ENCODE measurements around the gene KRTAP5-2.

The KRTAP5-2 gene

GRCh38 chr11:1566381-1567051 is 31.6 kb downstream of the KRTAP5-2 start:
- no peak for DNase-seq

- DNase-seq, result no peak
These were observed 32.2 kb downstream of the KRTAP5-2 start for GRCh38 chr11:1565904-1566247.

GRCh38 chr11:1565173-1565903 is 32.8 kb downstream of the KRTAP5-2 start:
- DNase-seq, result no peak

GRCh38 chr11:1564535-1565172 is 33.4 kb downstream of the KRTAP5-2 start:
- peak; percentile 93 for DNase-seq

GRCh38 chr11:1563697-1564534 is 34.2 kb downstream of the KRTAP5-2 start:
- DNase-seq, result no peak

GRCh38 chr11:1563149-1563638 is 34.9 kb downstream of the KRTAP5-2 start:
- DNase-seq, result no peak

- no peak for DNase-seq
These were observed 35.5 kb downstream of the KRTAP5-2 start for GRCh38 chr11:1562469-1563148.

- no peak for DNase-seq
These were observed 36.1 kb downstream of the KRTAP5-2 start for GRCh38 chr11:1561955-1562354.

- no peak for DNase-seq
These were observed 36.8 kb downstream of the KRTAP5-2 start for GRCh38 chr11:1561266-1561665.

GRCh38 chr11:1560649-1561251 is 37.3 kb downstream of the KRTAP5-2 start:
- no peak for DNase-seq

GRCh38 chr11:1560002-1560648 is 38.0 kb downstream of the KRTAP5-2 start:
- no peak for DNase-seq

GRCh38 chr11:1559111-1559951 is 38.8 kb downstream of the KRTAP5-2 start:
- DNase-seq, result no peak

- DNase-seq, result no peak
These were observed 39.4 kb downstream of the KRTAP5-2 start for GRCh38 chr11:1558775-1559110.

GRCh38 chr11:1557904-1558774 is 40.0 kb downstream of the KRTAP5-2 start:
- DNase-seq, result no peak

- no peak for DNase-seq
These were observed 40.8 kb downstream of the KRTAP5-2 start for GRCh38 chr11:1557051-1557884.

- DNase-seq, result no peak
These were observed 41.7 kb downstream of the KRTAP5-2 start for GRCh38 chr11:1556278-1556902.

GRCh38 chr11:1555713-1556153 is 42.4 kb downstream of the KRTAP5-2 start:
- DNase-seq, result no peak

Data from islet precursor cell (in vitro differentiated cells).